HEK293 (cell line): ENCODE data around the gene PRIMA1.
A peak's percentile ranks its signal among the peaks of the same experiment; 100 is the strongest.

Experiments
- CTCF ChIA-PET: fragments of 350-600 bp; formaldehyde crosslinking; extraction: SDS; loops from one replicate; lab custom pipeline; 2021; ENCODE audit warnings: antibody characterized with exemption; lab: Yijun Ruan, JAX
- POLR2A ChIA-PET: fragments of 300-600 bp; formaldehyde crosslinking; extraction: SDS; loops from one replicate; lab custom pipeline; 2020; ENCODE audit warnings: antibody characterized with exemption, inconsistent platforms; lab: Yijun Ruan, JAX
- H3K27ac ChIP-seq: fragments of 200-500 bp; sonication (Bioruptor generic); 2 replicates; pipeline ENCODE4 v1.5.1; 2014; ENCODE audit warnings: low read depth, low read length, control low read depth, inconsistent platforms; ENCODE audit errors: extremely low read depth
- H3K36me3 ChIP-seq, 2 experiments: fragments of 200-500 bp in 1 of 2; sonication (Bioruptor generic) in 1 of 2; 1 replicate in 1 of 2; 2 replicates in 1 of 2; pipeline ENCODE4 v1.5.1; 2014 to 2017; ENCODE audit warnings: inconsistent platforms in 2 of 2, low read length in 2 of 2; ENCODE audit not compliant: control insufficient read depth in 2 of 2, insufficient read depth in 1 of 2
- H3K4me1 ChIP-seq: fragments of 200-500 bp; sonication (Bioruptor generic); 2 replicates; pipeline ENCODE4 v1.5.1; 2014; ENCODE audit warnings: mild to moderate bottlenecking, low read length, inconsistent platforms; ENCODE audit not compliant: control insufficient read depth, insufficient read depth
- H3K4me3 ChIP-seq: 2 replicates; pipeline ENCODE4 v1.5.1; 2011; ENCODE audit warnings: low read depth, mild to moderate bottlenecking, control low read depth, low read length, moderate library complexity
- H3K9me3 ChIP-seq: fragments of 200-500 bp; sonication (Bioruptor generic); 2 replicates; pipeline ENCODE4 v1.5.1; 2014; ENCODE audit warnings: low read depth, low read length, inconsistent platforms; ENCODE audit not compliant: control insufficient read depth, insufficient read depth
- BCL11B ChIP-seq: fragments of 450-650 bp; formaldehyde crosslinking; IDR thresholded peaks from 2 replicates; pipeline ENCODE4 v1.5.1; 2016; ENCODE audit warnings: low read depth, missing biosample characterization, missing genetic modification characterization
- CTCF ChIP-seq: fragments of 450-650 bp; formaldehyde crosslinking; IDR thresholded peaks from 2 replicates; pipeline ENCODE4 v1.5.1; 2016; ENCODE audit warnings: missing biosample characterization, missing genetic modification characterization
- EGR2 ChIP-seq: fragments of 450-650 bp; formaldehyde crosslinking; IDR thresholded peaks from 2 replicates; pipeline ENCODE4 v1.5.1; 2016; ENCODE audit warnings: low read depth, missing biosample characterization, missing genetic modification characterization
- INSM2 ChIP-seq: fragments of 450-650 bp; formaldehyde crosslinking; IDR thresholded peaks from 2 replicates; pipeline ENCODE4 v1.5.1; 2016; ENCODE audit warnings: missing biosample characterization, missing genetic modification characterization
- KLF7 ChIP-seq: fragments of 450-650 bp; formaldehyde crosslinking; IDR thresholded peaks from 2 replicates; pipeline ENCODE4 v1.5.1; 2016; ENCODE audit warnings: missing biosample characterization, missing genetic modification characterization, borderline replicate concordance
- REST ChIP-seq: fragments of 450-650 bp; formaldehyde crosslinking; IDR thresholded peaks from 2 replicates; pipeline ENCODE4 v1.5.1; 2016; ENCODE audit warnings: missing biosample characterization, missing genetic modification characterization
- SP3 ChIP-seq: fragments of 450-650 bp; formaldehyde crosslinking; IDR thresholded peaks from 2 replicates; pipeline ENCODE4 v1.5.1; 2016; ENCODE audit warnings: missing biosample characterization, missing genetic modification characterization
- SP7 ChIP-seq: fragments of 450-650 bp; formaldehyde crosslinking; IDR thresholded peaks from 2 replicates; pipeline ENCODE4 v1.5.1; 2016; ENCODE audit warnings: missing biosample characterization, missing genetic modification characterization
- TCF7L2 ChIP-seq: IDR thresholded peaks from 2 replicates; pipeline ENCODE4 v1.6.1; 2011; ENCODE audit warnings: low read depth, mild to moderate bottlenecking, inconsistent platforms, low read length, moderate library complexity, borderline replicate concordance
- ZNF335 ChIP-seq: fragments of 450-650 bp; formaldehyde crosslinking; conservative IDR thresholded peaks from 2 replicates; pipeline ENCODE4 v1.5.1; 2016; ENCODE audit warnings: missing biosample characterization, missing genetic modification characterization
- ZNF510 ChIP-seq: fragments of 450-650 bp; formaldehyde crosslinking; IDR thresholded peaks from 2 replicates; pipeline ENCODE4 v1.5.1; 2018; ENCODE audit warnings: mild to moderate bottlenecking, missing genetic modification characterization, missing biosample characterization; ENCODE audit not compliant: insufficient replicate concordance
- ZNF626 ChIP-seq: fragments of 450-650 bp; sonication (Bioruptor Pico); formaldehyde crosslinking; IDR thresholded peaks from 2 replicates; pipeline ENCODE4 v1.5.1; 2018; ENCODE audit warnings: missing biosample characterization, missing genetic modification characterization, inconsistent platforms
- ZNF747 ChIP-seq: fragments of 450-650 bp; formaldehyde crosslinking; IDR thresholded peaks from 2 replicates; pipeline ENCODE4 v1.5.1; 2016; ENCODE audit warnings: missing biosample characterization, missing genetic modification characterization
- ZNF76 ChIP-seq: fragments of 450-650 bp; formaldehyde crosslinking; IDR thresholded peaks from 2 replicates; pipeline ENCODE4; 2016; ENCODE audit warnings: low read depth, missing biosample characterization, missing genetic modification characterization, borderline replicate concordance
- ZNF785 ChIP-seq: fragments of 450-650 bp; formaldehyde crosslinking; IDR thresholded peaks from 2 replicates; pipeline ENCODE4 v1.5.1; 2016; ENCODE audit warnings: missing biosample characterization, missing genetic modification characterization
- ZXDB ChIP-seq: fragments of 450-650 bp; formaldehyde crosslinking; IDR thresholded peaks from 2 replicates; pipeline ENCODE4 v1.5.1; 2016; ENCODE audit warnings: missing biosample characterization, missing genetic modification characterization
- TF ChIP-seq, protein P1 (sequence below): fragments of 450-650 bp; formaldehyde crosslinking; IDR thresholded peaks from 2 replicates; pipeline ENCODE4 v1.5.1; 2016; ENCODE audit warnings: missing biosample characterization, missing genetic modification characterization
- TF ChIP-seq, protein P2 (sequence below): fragments of 450-650 bp; formaldehyde crosslinking; conservative IDR thresholded peaks from 2 replicates; pipeline ENCODE4 v1.5.1; 2016; ENCODE audit warnings: low read depth, missing biosample characterization, missing genetic modification characterization
- TF ChIP-seq, protein P3 (sequence below): fragments of 450-650 bp; formaldehyde crosslinking; IDR thresholded peaks from 2 replicates; pipeline ENCODE4 v1.5.1; 2017; ENCODE audit warnings: missing biosample characterization, missing genetic modification characterization
- TF ChIP-seq, protein P4 (sequence below): sonication (generic); formaldehyde crosslinking; IDR thresholded peaks from 2 replicates; pipeline ENCODE4 v1.8.1; 2022; ENCODE audit warnings: mild to moderate bottlenecking, moderate library complexity, missing genetic modification reagents
- TF ChIP-seq, protein P5 (sequence below): fragments of 450-650 bp; formaldehyde crosslinking; IDR thresholded peaks from 2 replicates; pipeline ENCODE4; 2016; ENCODE audit warnings: missing biosample characterization, missing genetic modification characterization

PRIMA1 gene

GRCh38 chr14:93788293-93788542, at the start of gene PRIMA1:
Gene PRIMA1, minus strand, starts transcription at chr14:93788485. Its CDS starts 767 bp downstream, at chr14:93787718.
- CTCF ChIA-PET = interaction anchor here (0.5 to 0.6 kb wide), 2 partner anchors 73 to 116 kb away, joined by 3 read pairs; no protein-coding TSS in a partner anchor
- POLR2A ChIA-PET = no interaction called here
- TF ChIP-seq, protein P1, sequence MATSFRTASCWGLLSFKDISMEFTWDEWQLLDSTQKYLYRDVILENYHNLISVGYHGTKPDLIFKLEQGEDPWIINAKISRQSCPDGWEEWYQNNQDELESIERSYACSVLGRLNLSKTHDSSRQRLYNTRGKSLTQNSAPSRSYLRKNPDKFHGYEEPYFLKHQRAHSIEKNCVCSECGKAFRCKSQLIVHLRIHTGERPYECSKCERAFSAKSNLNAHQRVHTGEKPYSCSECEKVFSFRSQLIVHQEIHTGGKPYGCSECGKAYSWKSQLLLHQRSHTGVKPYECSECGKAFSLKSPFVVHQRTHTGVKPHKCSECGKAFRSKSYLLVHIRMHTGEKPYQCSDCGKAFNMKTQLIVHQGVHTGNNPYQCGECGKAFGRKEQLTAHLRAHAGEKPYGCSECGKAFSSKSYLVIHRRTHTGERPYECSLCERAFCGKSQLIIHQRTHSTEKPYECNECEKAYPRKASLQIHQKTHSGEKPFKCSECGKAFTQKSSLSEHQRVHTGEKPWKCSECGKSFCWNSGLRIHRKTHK (tag by site-specific recombination) = no peak
- TF ChIP-seq INSM2 (tag by site-specific recombination) (no peak), KLF7 (no peak), ZNF785 (tag by site-specific recombination) (no peak), ZNF76 (tag by site-specific recombination) (0 out of 2 replicates have a peak, but pooled peaks have one; percentile 17), ZNF510 (tag by site-specific recombination) (no peak), CTCF (tag by site-specific recombination) (no peak), TCF7L2 (no peak), ZXDB (tag by site-specific recombination) (no peak), ZNF747 (tag by site-specific recombination) (no peak), ZNF626 (tag by site-specific recombination) (no peak), EGR2 (tag by site-specific recombination) (peak; percentile 87), SP7 (tag by site-specific recombination) (no peak), REST (tag by site-specific recombination) (no peak), ZNF335 (tag by site-specific recombination) (peak; percentile 59), SP3 (tag by site-specific recombination) (peak; percentile 71), BCL11B (tag by site-specific recombination) (no peak)
- TF ChIP-seq, protein P2, sequence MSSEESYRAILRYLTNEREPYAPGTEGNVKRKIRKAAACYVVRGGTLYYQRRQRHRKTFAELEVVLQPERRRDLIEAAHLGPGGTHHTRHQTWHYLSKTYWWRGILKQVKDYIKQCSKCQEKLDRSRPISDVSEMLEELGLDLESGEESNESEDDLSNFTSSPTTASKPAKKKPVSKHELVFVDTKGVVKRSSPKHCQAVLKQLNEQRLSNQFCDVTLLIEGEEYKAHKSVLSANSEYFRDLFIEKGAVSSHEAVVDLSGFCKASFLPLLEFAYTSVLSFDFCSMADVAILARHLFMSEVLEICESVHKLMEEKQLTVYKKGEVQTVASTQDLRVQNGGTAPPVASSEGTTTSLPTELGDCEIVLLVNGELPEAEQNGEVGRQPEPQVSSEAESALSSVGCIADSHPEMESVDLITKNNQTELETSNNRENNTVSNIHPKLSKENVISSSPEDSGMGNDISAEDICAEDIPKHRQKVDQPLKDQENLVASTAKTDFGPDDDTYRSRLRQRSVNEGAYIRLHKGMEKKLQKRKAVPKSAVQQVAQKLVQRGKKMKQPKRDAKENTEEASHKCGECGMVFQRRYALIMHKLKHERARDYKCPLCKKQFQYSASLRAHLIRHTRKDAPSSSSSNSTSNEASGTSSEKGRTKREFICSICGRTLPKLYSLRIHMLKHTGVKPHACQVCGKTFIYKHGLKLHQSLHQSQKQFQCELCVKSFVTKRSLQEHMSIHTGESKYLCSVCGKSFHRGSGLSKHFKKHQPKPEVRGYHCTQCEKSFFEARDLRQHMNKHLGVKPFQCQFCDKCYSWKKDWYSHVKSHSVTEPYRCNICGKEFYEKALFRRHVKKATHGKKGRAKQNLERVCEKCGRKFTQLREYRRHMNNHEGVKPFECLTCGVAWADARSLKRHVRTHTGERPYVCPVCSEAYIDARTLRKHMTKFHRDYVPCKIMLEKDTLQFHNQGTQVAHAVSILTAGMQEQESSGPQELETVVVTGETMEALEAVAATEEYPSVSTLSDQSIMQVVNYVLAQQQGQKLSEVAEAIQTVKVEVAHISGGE (tag by site-specific recombination) = no peak
- TF ChIP-seq, protein P3, sequence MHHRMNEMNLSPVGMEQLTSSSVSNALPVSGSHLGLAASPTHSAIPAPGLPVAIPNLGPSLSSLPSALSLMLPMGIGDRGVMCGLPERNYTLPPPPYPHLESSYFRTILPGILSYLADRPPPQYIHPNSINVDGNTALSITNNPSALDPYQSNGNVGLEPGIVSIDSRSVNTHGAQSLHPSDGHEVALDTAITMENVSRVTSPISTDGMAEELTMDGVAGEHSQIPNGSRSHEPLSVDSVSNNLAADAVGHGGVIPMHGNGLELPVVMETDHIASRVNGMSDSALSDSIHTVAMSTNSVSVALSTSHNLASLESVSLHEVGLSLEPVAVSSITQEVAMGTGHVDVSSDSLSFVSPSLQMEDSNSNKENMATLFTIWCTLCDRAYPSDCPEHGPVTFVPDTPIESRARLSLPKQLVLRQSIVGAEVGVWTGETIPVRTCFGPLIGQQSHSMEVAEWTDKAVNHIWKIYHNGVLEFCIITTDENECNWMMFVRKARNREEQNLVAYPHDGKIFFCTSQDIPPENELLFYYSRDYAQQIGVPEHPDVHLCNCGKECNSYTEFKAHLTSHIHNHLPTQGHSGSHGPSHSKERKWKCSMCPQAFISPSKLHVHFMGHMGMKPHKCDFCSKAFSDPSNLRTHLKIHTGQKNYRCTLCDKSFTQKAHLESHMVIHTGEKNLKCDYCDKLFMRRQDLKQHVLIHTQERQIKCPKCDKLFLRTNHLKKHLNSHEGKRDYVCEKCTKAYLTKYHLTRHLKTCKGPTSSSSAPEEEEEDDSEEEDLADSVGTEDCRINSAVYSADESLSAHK (tag by site-specific recombination) = no peak
- TF ChIP-seq, protein P4, sequence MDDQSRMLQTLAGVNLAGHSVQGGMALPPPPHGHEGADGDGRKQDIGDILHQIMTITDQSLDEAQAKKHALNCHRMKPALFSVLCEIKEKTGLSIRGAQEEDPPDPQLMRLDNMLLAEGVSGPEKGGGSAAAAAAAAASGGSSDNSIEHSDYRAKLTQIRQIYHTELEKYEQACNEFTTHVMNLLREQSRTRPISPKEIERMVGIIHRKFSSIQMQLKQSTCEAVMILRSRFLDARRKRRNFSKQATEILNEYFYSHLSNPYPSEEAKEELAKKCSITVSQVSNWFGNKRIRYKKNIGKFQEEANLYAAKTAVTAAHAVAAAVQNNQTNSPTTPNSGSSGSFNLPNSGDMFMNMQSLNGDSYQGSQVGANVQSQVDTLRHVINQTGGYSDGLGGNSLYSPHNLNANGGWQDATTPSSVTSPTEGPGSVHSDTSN (CRISPR knock-in tag) = no peak
- TF ChIP-seq, protein P5, sequence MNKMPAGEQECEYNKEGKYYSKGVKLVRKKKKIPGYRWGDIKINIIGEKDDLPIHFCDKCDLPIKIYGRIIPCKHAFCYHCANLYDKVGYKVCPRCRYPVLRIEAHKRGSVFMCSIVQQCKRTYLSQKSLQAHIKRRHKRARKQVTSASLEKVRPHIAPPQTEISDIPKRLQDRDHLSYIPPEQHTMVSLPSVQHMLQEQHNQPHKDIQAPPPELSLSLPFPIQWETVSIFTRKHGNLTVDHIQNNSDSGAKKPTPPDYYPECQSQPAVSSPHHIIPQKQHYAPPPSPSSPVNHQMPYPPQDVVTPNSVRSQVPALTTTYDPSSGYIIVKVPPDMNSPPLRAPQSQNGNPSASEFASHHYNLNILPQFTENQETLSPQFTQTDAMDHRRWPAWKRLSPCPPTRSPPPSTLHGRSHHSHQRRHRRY = no peak

More at GRCh38 chr14:93788293-93788542, at the start of gene PRIMA1:
- no peaks in the 10 kb centered on the region; the same call in 1 of the 2 replicates for H3K4me1 ChIP-seq
- H3K9me3 ChIP-seq = no peaks in the 10 kb centered on the region
- H3K36me3 ChIP-seq = no peaks in the 10 kb centered on the region
- peak within 1 kb of the TSS; percentile 56; the same call in 1 of the 2 replicates for H3K27ac ChIP-seq
- H3K4me3 ChIP-seq = peak within 1 kb of the TSS; percentile 44
